ENCODE data around the gene CDKN1B.

GRCh38 chr12:12682284-12682683 is 34.9 kb upstream of the CDKN1B start:
- TF ChIP-seq, protein P1, sequence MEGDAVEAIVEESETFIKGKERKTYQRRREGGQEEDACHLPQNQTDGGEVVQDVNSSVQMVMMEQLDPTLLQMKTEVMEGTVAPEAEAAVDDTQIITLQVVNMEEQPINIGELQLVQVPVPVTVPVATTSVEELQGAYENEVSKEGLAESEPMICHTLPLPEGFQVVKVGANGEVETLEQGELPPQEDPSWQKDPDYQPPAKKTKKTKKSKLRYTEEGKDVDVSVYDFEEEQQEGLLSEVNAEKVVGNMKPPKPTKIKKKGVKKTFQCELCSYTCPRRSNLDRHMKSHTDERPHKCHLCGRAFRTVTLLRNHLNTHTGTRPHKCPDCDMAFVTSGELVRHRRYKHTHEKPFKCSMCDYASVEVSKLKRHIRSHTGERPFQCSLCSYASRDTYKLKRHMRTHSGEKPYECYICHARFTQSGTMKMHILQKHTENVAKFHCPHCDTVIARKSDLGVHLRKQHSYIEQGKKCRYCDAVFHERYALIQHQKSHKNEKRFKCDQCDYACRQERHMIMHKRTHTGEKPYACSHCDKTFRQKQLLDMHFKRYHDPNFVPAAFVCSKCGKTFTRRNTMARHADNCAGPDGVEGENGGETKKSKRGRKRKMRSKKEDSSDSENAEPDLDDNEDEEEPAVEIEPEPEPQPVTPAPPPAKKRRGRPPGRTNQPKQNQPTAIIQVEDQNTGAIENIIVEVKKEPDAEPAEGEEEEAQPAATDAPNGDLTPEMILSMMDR (IDR thresholded peaks at IDR 0.05): no peak
- TF ChIP-seq EZH2 (IDR thresholded peaks at IDR 0.05): no peak
- TF ChIP-seq EZH2phosphoT487 (IDR thresholded peaks at IDR 0.05): no peak
